Measurements from ENCODE around the gene EMID1.
A peak's percentile ranks its signal among the peaks of the same experiment; 100 is the strongest.

EMID1 gene

GRCh38 chr22:29205594-29206371 is at the start of gene EMID1:
TSS of gene EMID1 (plus strand) at chr22:29205896. CDS start at chr22:29206039, 143 bp downstream.
- no peak for ATAC-seq (replicated peaks; ENCODE audit: extremely low read depth, poor library complexity, severe bottlenecking)
- H3K4me1 Mint-ChIP-seq = peaks cover 35% of the 10 kb centered on the region
- peak within 1 kb of the TSS; percentile 87 for H3K4me3 Mint-ChIP-seq
- peaks cover 2% of the 10 kb centered on the region for H3K36me3 Mint-ChIP-seq (ENCODE audit: insufficient read depth)
- H3K27me3 Mint-ChIP-seq = peaks cover 8% of the 10 kb centered on the region
- H3K27ac Mint-ChIP-seq (ENCODE audit: low read depth) = peak within 1 kb of the TSS; percentile 85
- no peak for DNase-seq (ENCODE audit: low spot score in 2 of 2)
- H3K9me3 Mint-ChIP-seq = no peaks in the 10 kb centered on the region

GRCh38 chr22:29155966-29156365 is 49.7 kb upstream of the EMID1 start:
- Mint-ChIP-seq H3K27me3 (peaks cover 67% of the 10 kb centered on the region), H3K4me3 (no peak overlapping the region), H3K9me3 (no peaks in the 10 kb centered on the region), H3K27ac (ENCODE audit: low read depth) (no peak overlapping the region), H3K36me3 (ENCODE audit: insufficient read depth) (peaks cover 3% of the 10 kb centered on the region), H3K4me1 (peaks cover 7% of the 10 kb centered on the region)
- ATAC-seq (replicated peaks; ENCODE audit: extremely low read depth, poor library complexity, severe bottlenecking) (no peak), DNase-seq (ENCODE audit: low spot score in 2 of 2) (no peak)

GRCh38 chr22:29156507-29156906 is 49.2 kb upstream of the EMID1 start:
- DNase-seq (ENCODE audit: low spot score in 2 of 2) (no peak), ATAC-seq (replicated peaks; ENCODE audit: extremely low read depth, poor library complexity, severe bottlenecking) (no peak)
- peaks cover 7% of the 10 kb centered on the region for H3K4me1 Mint-ChIP-seq
- no peak overlapping the region for H3K27ac Mint-ChIP-seq (ENCODE audit: low read depth)
- H3K9me3 Mint-ChIP-seq = no peaks in the 10 kb centered on the region
- H3K27me3 Mint-ChIP-seq = peaks cover 67% of the 10 kb centered on the region
- peaks cover 3% of the 10 kb centered on the region for H3K36me3 Mint-ChIP-seq (ENCODE audit: insufficient read depth)
- no peak overlapping the region for H3K4me3 Mint-ChIP-seq

GRCh38 chr22:29157759-29158535 is 47.7 kb upstream of the EMID1 start:
- peaks cover 55% of the 10 kb centered on the region for H3K27me3 Mint-ChIP-seq
- peaks cover 3% of the 10 kb centered on the region for H3K36me3 Mint-ChIP-seq (ENCODE audit: insufficient read depth)
- DNase-seq (ENCODE audit: low spot score in 2 of 2) (no peak), ATAC-seq (replicated peaks; ENCODE audit: extremely low read depth, poor library complexity, severe bottlenecking) (no peak)
- H3K27ac Mint-ChIP-seq (ENCODE audit: low read depth) = no peak overlapping the region
- no peaks in the 10 kb centered on the region for H3K9me3 Mint-ChIP-seq
- peaks cover 7% of the 10 kb centered on the region for H3K4me1 Mint-ChIP-seq
- no peak overlapping the region for H3K4me3 Mint-ChIP-seq

GRCh38 chr22:29158546-29158945 is 47.1 kb upstream of the EMID1 start:
- H3K4me3 Mint-ChIP-seq = no peak overlapping the region
- H3K27ac Mint-ChIP-seq (ENCODE audit: low read depth) = no peak overlapping the region
- ATAC-seq (replicated peaks; ENCODE audit: extremely low read depth, poor library complexity, severe bottlenecking) (no peak), DNase-seq (ENCODE audit: low spot score in 2 of 2) (no peak)
- H3K36me3 Mint-ChIP-seq (ENCODE audit: insufficient read depth) = peaks cover 3% of the 10 kb centered on the region
- peaks cover 7% of the 10 kb centered on the region for H3K4me1 Mint-ChIP-seq
- H3K27me3 Mint-ChIP-seq = peaks cover 49% of the 10 kb centered on the region
- no peaks in the 10 kb centered on the region for H3K9me3 Mint-ChIP-seq

GRCh38 chr22:29163808-29164207 is 41.9 kb upstream of the EMID1 start:
- Mint-ChIP-seq H3K27ac (ENCODE audit: low read depth) (no peak overlapping the region), H3K4me3 (no peak overlapping the region), H3K9me3 (no peaks in the 10 kb centered on the region), H3K4me1 (peaks cover 18% of the 10 kb centered on the region), H3K36me3 (ENCODE audit: insufficient read depth) (peaks cover 4% of the 10 kb centered on the region), H3K27me3 (peaks cover 12% of the 10 kb centered on the region)
- no peak for DNase-seq (ENCODE audit: low spot score in 2 of 2)
- ATAC-seq (replicated peaks; ENCODE audit: extremely low read depth, poor library complexity, severe bottlenecking) = no peak

GRCh38 chr22:29165321-29166060 is 40.2 kb upstream of the EMID1 start:
- no peaks in the 10 kb centered on the region for H3K9me3 Mint-ChIP-seq
- H3K27ac Mint-ChIP-seq (ENCODE audit: low read depth) = no peak overlapping the region
- DNase-seq (ENCODE audit: low spot score in 2 of 2) (no peak), ATAC-seq (replicated peaks; ENCODE audit: extremely low read depth, poor library complexity, severe bottlenecking) (no peak)
- H3K4me1 Mint-ChIP-seq = peaks cover 18% of the 10 kb centered on the region
- peaks cover 4% of the 10 kb centered on the region for H3K36me3 Mint-ChIP-seq (ENCODE audit: insufficient read depth)
- H3K4me3 Mint-ChIP-seq = no peak overlapping the region
- peaks cover 1% of the 10 kb centered on the region for H3K27me3 Mint-ChIP-seq

- ATAC-seq (replicated peaks; ENCODE audit: extremely low read depth, poor library complexity, severe bottlenecking) = no peak
- peaks cover 4% of the 10 kb centered on the region for H3K36me3 Mint-ChIP-seq (ENCODE audit: insufficient read depth)
- H3K9me3 Mint-ChIP-seq = no peaks in the 10 kb centered on the region
- DNase-seq (ENCODE audit: low spot score in 2 of 2) = no peak
- H3K27me3 Mint-ChIP-seq = no peaks in the 10 kb centered on the region
- H3K27ac Mint-ChIP-seq (ENCODE audit: low read depth) = peak overlapping the region; percentile 59
- H3K4me3 Mint-ChIP-seq = no peak overlapping the region
- H3K4me1 Mint-ChIP-seq = peaks cover 18% of the 10 kb centered on the region
Measured at GRCh38 chr22:29166180-29166579, 39.5 kb upstream of the EMID1 start.

- Mint-ChIP-seq H3K4me1 (peaks cover 18% of the 10 kb centered on the region), H3K36me3 (ENCODE audit: insufficient read depth) (peaks cover 4% of the 10 kb centered on the region), H3K4me3 (peak overlapping the region; percentile 52), H3K9me3 (no peaks in the 10 kb centered on the region), H3K27ac (ENCODE audit: low read depth) (peak overlapping the region; percentile 59), H3K27me3 (no peaks in the 10 kb centered on the region)
- ATAC-seq (replicated peaks; ENCODE audit: extremely low read depth, poor library complexity, severe bottlenecking) (peak; percentile 80), DNase-seq (ENCODE audit: low spot score in 2 of 2) (peak in 1 of 2 donors; percentile 32)
Measured at GRCh38 chr22:29167032-29167911, 38.4 kb upstream of the EMID1 start.

GRCh38 chr22:29171721-29172120 is 34.0 kb upstream of the EMID1 start:
- peaks cover 11% of the 10 kb centered on the region for H3K4me1 Mint-ChIP-seq
- DNase-seq (ENCODE audit: low spot score in 2 of 2) = no peak
- peaks cover 10% of the 10 kb centered on the region for H3K27me3 Mint-ChIP-seq
- peaks cover 9% of the 10 kb centered on the region for H3K9me3 Mint-ChIP-seq
- ATAC-seq (replicated peaks; ENCODE audit: extremely low read depth, poor library complexity, severe bottlenecking) = no peak
- no peak overlapping the region for H3K4me3 Mint-ChIP-seq
- peaks cover 3% of the 10 kb centered on the region for H3K36me3 Mint-ChIP-seq (ENCODE audit: insufficient read depth)
- H3K27ac Mint-ChIP-seq (ENCODE audit: low read depth) = no peak overlapping the region

GRCh38 chr22:29172216-29172615 is 33.5 kb upstream of the EMID1 start:
- Mint-ChIP-seq H3K4me3 (no peak overlapping the region), H3K27ac (ENCODE audit: low read depth) (no peak overlapping the region), H3K36me3 (ENCODE audit: insufficient read depth) (no peaks in the 10 kb centered on the region), H3K27me3 (peaks cover 12% of the 10 kb centered on the region), H3K4me1 (peaks cover 6% of the 10 kb centered on the region), H3K9me3 (peaks cover 9% of the 10 kb centered on the region)
- DNase-seq (ENCODE audit: low spot score in 2 of 2) = no peak
- ATAC-seq (replicated peaks; ENCODE audit: extremely low read depth, poor library complexity, severe bottlenecking) = no peak

Data from central memory CD8-positive, alpha-beta T cell (primary cell).